Prostate gland (tissue), 2 donors: ENCODE results near the gene ALG14.

ENCODE experiments used
- CTCF ChIP-seq, 4 experiments: fragments of 200-600 bp in 2 of 4; fragments of 450-650 bp in 2 of 4; sonication (generic) in 2 of 4; IDR thresholded peaks; 1 replicate in 3 of 4; 2 replicates in 1 of 4; pipeline ENCODE4 v1.5.1; 2016 to 2019; ENCODE audit warnings: antibody characterized with exemption in 4 of 4, mild to moderate bottlenecking in 2 of 4, moderate library complexity in 2 of 4
- POLR2A ChIP-seq: fragments of 450-650 bp; IDR thresholded peaks from one replicate; pipeline ENCODE4 v1.6.1; 2016; ENCODE audit warnings: antibody characterized with exemption, mild to moderate bottlenecking

- TF ChIP-seq CTCF (IDR thresholded peaks at IDR 0.05) = no peak
- TF ChIP-seq POLR2A = no peak
Measured at GRCh38 chr1:95071539-95071938, 1.2 kb downstream of the ALG14 start.
